Mesodermal cell (in vitro differentiated cells): Measurements from ENCODE around the gene COL4A6.

Source experiments
- H3K27ac ChIP-seq: 2 replicates; pipeline ENCODE4 v1.7.0; 2013; ENCODE audit warnings: mild to moderate bottlenecking, low read depth, low read length, moderate library complexity; ENCODE audit not compliant: severe bottlenecking
- H3K36me3 ChIP-seq: 2 replicates; pipeline ENCODE4 v1.7.1; 2013; ENCODE audit warnings: mild to moderate bottlenecking, low read length, moderate library complexity; ENCODE audit not compliant: control insufficient read depth, insufficient read depth
- H3K4me1 ChIP-seq: one replicate; pipeline ENCODE4 v1.7.1; 2013; ENCODE audit warnings: mild to moderate bottlenecking, low read length; ENCODE audit not compliant: insufficient read depth, control insufficient read depth, poor library complexity, severe bottlenecking
- H3K4me3 ChIP-seq: 2 replicates; pipeline ENCODE4 v1.7.0; 2013; ENCODE audit warnings: low read length, control low read depth, mild to moderate bottlenecking; ENCODE audit not compliant: insufficient read depth, poor library complexity, severe bottlenecking; ENCODE audit errors: extremely low read depth
- H3K9me3 ChIP-seq: 2 replicates; pipeline ENCODE4 v1.7.1; 2013; ENCODE audit warnings: mild to moderate bottlenecking, low read length, moderate library complexity; ENCODE audit not compliant: control insufficient read depth
- WGBS, 2 experiments: methylation state at CpG; one replicate each; pipeline ENCODE4 v1.1.5; 2013; ENCODE audit warnings: missing lambda C conversion rate in 2 of 2; ENCODE audit not compliant: insufficient coverage in 2 of 2; 5-methylcytosine and 5-hydroxymethylcytosine counted together

Gene COL4A6

GRCh38 chrX:108331126-108331909, 106.9 kb downstream of the COL4A6 start:
- no peak overlapping the region for H3K27ac ChIP-seq

DNA sequence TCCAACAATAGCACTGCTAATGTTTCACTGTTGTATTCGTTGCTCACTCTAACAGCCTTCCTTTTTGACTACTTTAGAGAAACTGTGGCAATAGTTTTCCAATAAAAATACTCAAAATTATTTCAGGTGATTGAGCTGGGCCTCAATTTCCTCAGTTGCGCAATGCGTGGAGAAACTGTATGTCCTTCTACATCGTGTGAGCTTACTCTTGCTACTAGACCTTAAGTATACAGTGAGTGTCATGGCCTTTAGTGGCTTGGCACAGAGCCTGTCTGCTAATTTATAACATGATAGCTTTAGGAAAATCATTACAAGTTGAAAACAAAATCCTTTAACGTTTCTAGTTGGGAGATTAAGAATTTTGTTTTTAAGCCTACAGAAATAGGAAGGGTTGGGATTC, 114.5 kb downstream of the COL4A6 start:
- H3K4me3 ChIP-seq, result no peak overlapping the region
- H3K36me3 ChIP-seq, result no peaks in the 10 kb centered on the region
- no peaks in the 10 kb centered on the region for H3K9me3 ChIP-seq
- H3K4me1 ChIP-seq, result peaks cover 4% of the 10 kb centered on the region
- H3K27ac ChIP-seq, result no peak overlapping the region
- WGBS, 2 experiments, result no CpG with 5 or more reads among the region's 5 CpGs

More at GRCh38 chrX:108331126-108331909, 106.9 kb downstream of the COL4A6 start:
- no peak overlapping the region for H3K4me3 ChIP-seq
- H3K36me3 ChIP-seq, result no peaks in the 10 kb centered on the region
- H3K4me1 ChIP-seq, result no peaks in the 10 kb centered on the region
- 100% methylated on average over 1 of the region's 7 CpGs; no CpG with 5 or more reads in 1 of the 2 experiments for WGBS, 2 experiments
- H3K9me3 ChIP-seq, result no peaks in the 10 kb centered on the region

DNA sequence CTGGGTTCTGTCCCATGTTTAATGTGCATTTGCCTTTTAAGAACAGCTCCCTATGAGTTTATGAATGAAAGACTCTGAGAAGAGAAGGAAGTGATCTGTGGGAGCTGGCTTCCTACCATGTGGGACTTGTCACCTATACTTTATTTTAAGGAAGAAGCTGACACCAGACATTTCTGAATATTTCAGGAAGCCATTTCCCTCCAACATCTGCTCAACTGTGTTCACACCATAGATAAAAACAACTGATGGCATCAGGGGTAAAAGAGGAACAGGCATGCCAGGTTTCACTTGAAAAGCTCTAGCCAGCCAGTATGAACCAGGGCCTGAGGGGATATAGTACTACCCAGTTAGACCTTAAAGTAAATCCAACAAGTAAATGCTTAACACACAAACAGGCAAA, 116.0 kb downstream of the COL4A6 start:
- Histone ChIP-seq H3K36me3 (peaks cover 2% of the 10 kb centered on the region), H3K9me3 (no peaks in the 10 kb centered on the region), H3K4me3 (no peak overlapping the region), H3K27ac (no peak overlapping the region), H3K4me1 (peaks cover 4% of the 10 kb centered on the region)

- Histone ChIP-seq H3K4me1 (peaks cover 8% of the 10 kb centered on the region), H3K27ac (no peak overlapping the region), H3K9me3 (no peaks in the 10 kb centered on the region), H3K36me3 (peaks cover 6% of the 10 kb centered on the region), H3K4me3 (no peak overlapping the region)
- 100% methylated on average over 1 of the region's 1 CpG; no CpG with 5 or more reads in 1 of the 2 experiments for WGBS, 2 experiments
Observed at GRCh38 chrX:108316456-108316855, 121.8 kb downstream of the COL4A6 start.

DNA sequence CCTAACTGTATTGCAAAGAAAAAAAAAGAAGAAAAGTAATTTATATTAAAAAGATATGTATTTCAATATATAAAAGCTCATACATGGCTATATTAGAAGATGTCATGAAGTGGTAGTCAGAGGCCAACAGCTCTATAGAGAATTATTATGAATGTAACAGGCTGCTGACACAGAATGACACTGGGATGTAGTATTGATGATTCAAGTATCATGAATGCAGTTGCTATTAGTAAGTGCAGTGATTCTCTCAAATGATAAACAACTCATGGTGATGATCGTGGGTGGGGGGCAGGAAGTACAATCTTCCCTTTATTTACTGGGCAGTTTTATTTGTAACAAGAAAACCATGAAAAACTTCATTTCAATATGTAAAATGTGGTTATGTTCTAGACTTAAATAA, 124.6 kb downstream of the COL4A6 start:
- Histone ChIP-seq H3K36me3 (peaks cover 6% of the 10 kb centered on the region), H3K4me1 (peaks cover 24% of the 10 kb centered on the region), H3K9me3 (no peaks in the 10 kb centered on the region), H3K4me3 (no peak overlapping the region), H3K27ac (no peak overlapping the region)
- no CpG with 5 or more reads among the region's 1 CpG for WGBS, 2 experiments

GRCh38 chrX:108312957-108313356, 125.3 kb downstream of the COL4A6 start:
- H3K4me3 ChIP-seq, result no peak overlapping the region
- no peaks in the 10 kb centered on the region for H3K9me3 ChIP-seq
- peaks cover 6% of the 10 kb centered on the region for H3K36me3 ChIP-seq
- peaks cover 30% of the 10 kb centered on the region for H3K4me1 ChIP-seq
- peak overlapping the region; percentile 58 for H3K27ac ChIP-seq
- 67% methylated on average over 1 of the region's 1 CpG; no CpG with 5 or more reads in 1 of the 2 experiments for whole genome bisulfite sequencing, 2 experiments

- no CpG with 5 or more reads among the region's 1 CpG for WGBS, 2 experiments
- Histone ChIP-seq H3K36me3 (peaks cover 2% of the 10 kb centered on the region), H3K4me3 (no peak overlapping the region), H3K27ac (peak overlapping the region; percentile 57), H3K9me3 (no peaks in the 10 kb centered on the region), H3K4me1 (peaks cover 39% of the 10 kb centered on the region)
Observed at GRCh38 chrX:108312011-108312410, 126.2 kb downstream of the COL4A6 start.

- Histone ChIP-seq H3K9me3 (no peaks in the 10 kb centered on the region), H3K36me3 (no peaks in the 10 kb centered on the region), H3K27ac (peak overlapping the region; percentile 96), H3K4me3 (no peak overlapping the region), H3K4me1 (peaks cover 40% of the 10 kb centered on the region)
- WGBS, 2 experiments, result no CpG with 5 or more reads among the region's 1 CpG
Observed at GRCh38 chrX:108310506-108310905, 127.7 kb downstream of the COL4A6 start.

GRCh38 chrX:108309144-108309543, 129.1 kb downstream of the COL4A6 start:
- no peaks in the 10 kb centered on the region for H3K9me3 ChIP-seq
- 37% methylated on average over 2 of the region's 4 CpGs; no CpG with 5 or more reads in 1 of the 2 experiments for WGBS, 2 experiments
- peaks cover 40% of the 10 kb centered on the region for H3K4me1 ChIP-seq
- no peaks in the 10 kb centered on the region for H3K36me3 ChIP-seq
- H3K27ac ChIP-seq, result peak overlapping the region; percentile 96
- no peak overlapping the region for H3K4me3 ChIP-seq

- H3K27ac ChIP-seq, result peak overlapping the region; percentile 96
- WGBS, 2 experiments, result 70 to 100% methylated on average over 1 to 3 of the region's 6 CpGs
Observed at GRCh38 chrX:108307132-108308085, 130.8 kb downstream of the COL4A6 start.

More at GRCh38 chrX:108307132-108308085, 130.8 kb downstream of the COL4A6 start:
- Histone ChIP-seq H3K4me1 (peaks cover 34% of the 10 kb centered on the region), H3K36me3 (no peaks in the 10 kb centered on the region), H3K9me3 (no peaks in the 10 kb centered on the region), H3K4me3 (no peak overlapping the region)
